ENCODE measurements around the gene SMIM29. TPM values are rescaled to one million over a fixed set of nuclear protein-coding genes. Genes with fewer than 3 reads are reported as not detected.

Gene SMIM29
- total and polyA plus RNA-seq, 2 donors (not counting 3 experiments of a cell fraction or from before 2014, with no cell fraction given): 37.6 to 75.2 TPM

- Histone ChIP-seq H2AFZ (ENCODE audit: low read depth, low read length) (peak overlapping the region; percentile 91), H3K27ac (ENCODE audit: insufficient read depth, low read depth, low read length) (peak overlapping the region; percentile 68), H3K36me3 (ENCODE audit: control insufficient read depth in 2 of 2, extremely low read depth in 1 of 2, insufficient read depth in 2 of 2, low read length in 2 of 2) (peaks cover 0 to 1% of the 10 kb centered on the region in 2 experiments), H3K9me1 (replicated peaks; ENCODE audit: control insufficient read depth, extremely low read depth, insufficient read depth, low read length) (no peaks in the 10 kb centered on the region), H3K79me2 (ENCODE audit: control insufficient read depth, insufficient read depth, low read length) (peaks cover 4% of the 10 kb centered on the region), H4K20me1 (replicated peaks; ENCODE audit: control insufficient read depth, extremely low read depth, insufficient read depth, low read length) (no peaks in the 10 kb centered on the region), H3K27me3 (ENCODE audit: control insufficient read depth in 2 of 2, insufficient read depth in 2 of 2, low read length in 2 of 2) (no peaks in the 10 kb centered on the region), H3K9ac (replicated peaks; ENCODE audit: extremely low read depth, insufficient read depth, low read length) (peak overlapping the region; percentile 89), H3K9me3 (replicated peaks; ENCODE audit: control insufficient read depth, insufficient read depth, low read length) (no peaks in the 10 kb centered on the region), H3K4me2 (ENCODE audit: insufficient read depth, low read length) (peak overlapping the region; percentile 52), H3K4me1 (ENCODE audit: control insufficient read depth, extremely low read depth, insufficient read depth, low read length) (peaks cover 28% of the 10 kb centered on the region), H3K4me3 (replicated peaks in 1 of 3; ENCODE audit: insufficient read depth in 1 of 3, low read depth in 1 of 3, low read length in 3 of 3) (peak overlapping the region; percentile 64 to 88 (median 66))
- FAIRE-seq (no peak), DNase-seq (ENCODE audit: low read depth, low spot score) (no peak)
- dilution Hi-C loops (cut with MboI; ENCODE audit: extremely low pct_ligation_motif_present, low sequenced_read_pairs) (no loop called here), intact Hi-C loops (cut with micrococcal nuclease) (loop anchor here (1.0 to 2.0 kb wide), 6 partner anchors 24 to 360 kb away; partner anchors contain the start of gene NUDT3)
- TF ChIP-seq POLR2A (IDR thresholded peaks at IDR 0.05; ENCODE audit: low read depth, low read length): no peak
- no peak for TF ChIP-seq MAX (IDR thresholded peaks at IDR 0.05; ENCODE audit: insufficient read depth, insufficient read length)
- no peak for TF ChIP-seq GATA2 (IDR thresholded peaks at IDR 0.05; ENCODE audit: insufficient read depth, insufficient read length, low read depth, low read length)
- no peak for TF ChIP-seq POLR2AphosphoS5 (IDR thresholded peaks at IDR 0.05; ENCODE audit: insufficient read depth, low read depth, low read length)
- no peak for TF ChIP-seq FOS (IDR thresholded peaks at IDR 0.05; ENCODE audit: borderline replicate concordance, insufficient read depth, low read length)
- no peak for TF ChIP-seq EZH2 (IDR thresholded peaks at IDR 0.05; ENCODE audit: borderline replicate concordance, low read depth, low read length, severe bottlenecking)
- no peak for TF ChIP-seq MYC (IDR thresholded peaks at IDR 0.05; ENCODE audit: low read depth, low read length)
- no peak for TF ChIP-seq CTCF (IDR thresholded peaks at IDR 0.05; ENCODE audit: extremely low read depth in 1 of 2, insufficient read depth in 1 of 2, low read depth in 1 of 2, low read length in 2 of 2)
- TF ChIP-seq JUN (IDR thresholded peaks at IDR 0.05; ENCODE audit: borderline replicate concordance, insufficient read depth, insufficient read length, low read depth): no peak
- ChIA-PET CTCF (interaction anchor here (0.6 to 5.8 kb wide), 41 partner anchors 13 to 362 kb away, joined by 3 to 278 read pairs (median 5); partner anchors contain the start of genes HMGA1, NUDT3 and RPS10), POLR2A (interaction anchor here (0.9 to 2.8 kb wide), 4 partner anchors 13 to 177 kb away, joined by 3 to 22 read pairs (median 4); partner anchors contain the start of gene HMGA1)
- no TSS peak for BruUV-seq (replicated peaks)
Measured at GRCh38 chr6:34249469-34250261, 859 bp upstream of the SMIM29 start.
